Right lobe of liver (tissue), 6 donors: ENCODE data around the gene PDZD7. TPM values are rescaled to one million over a fixed set of nuclear protein-coding genes. Genes with fewer than 3 reads are reported as not detected.

Source experiments
- ATAC-seq, 4 donors: fragments of 200-7000 bp; cut with Tn5 transposase; one replicate each; pipeline ENCODE4 v1.9.1; 2020; ENCODE audit warnings: mild to moderate bottlenecking in 4 of 4, moderate library complexity in 4 of 4
- DNase-seq, 3 donors: peaks; one replicate each; pipeline ENCODE4 v3.0.0-alpha.2; 2020
- H3K27ac ChIP-seq, 3 donors: fragments of 200-600 bp; one replicate each; pipeline ENCODE4 v1.8.0; 2022
- H3K27me3 ChIP-seq, 2 donors: fragments of 200-600 bp; one replicate each; pipeline ENCODE4 v1.8.0; 2022
- H3K36me3 ChIP-seq, 4 donors: fragments of 200-600 bp; sonication (generic) in 1 of 4; one replicate each; pipeline versions ENCODE4 v1.5.1 to v1.8.0; 2017 to 2022; ENCODE audit warnings: control low read depth in 1 of 4
- H3K4me1 ChIP-seq, 4 donors: fragments of 200-600 bp; sonication (generic) in 1 of 4; one replicate each; pipeline versions ENCODE4 v1.5.1 to v1.8.0; 2017 to 2022; ENCODE audit warnings: control low read depth in 1 of 4
- H3K4me3 ChIP-seq, 3 donors: fragments of 200-600 bp; one replicate each; pipeline ENCODE4 v1.8.0; 2022
- H3K9me3 ChIP-seq, 4 donors: fragments of 200-600 bp; sonication (generic) in 1 of 4; one replicate each; pipeline versions ENCODE4 v1.5.1 to v1.8.0; 2017 to 2022; ENCODE audit warnings: control low read depth in 1 of 4
- POLR2A ChIP-seq: fragments of 450-650 bp; IDR thresholded peaks from one replicate; pipeline ENCODE4 v1.6.1; 2017; ENCODE audit warnings: antibody characterized with exemption, mild to moderate bottlenecking
- WGBS: methylation state at CpG from one replicate; pipeline ENCODE4 v1.1.6; 2018; ENCODE audit warnings: low coverage, low lambda C conversion rate; ENCODE audit not compliant: insufficient coverage; ENCODE audit errors: missing lambda C conversion rate; 5-methylcytosine and 5-hydroxymethylcytosine counted together
- intact Hi-C, 2 donors: fragments of 100-400 bp; cut with DNase I; formaldehyde crosslinking; loops; one replicate each; pipeline versions ENCODE4 v1.11.2 to v1.14.1; 2022
- total RNA-seq, 6 experiments: library from RNA; depleted of rRNA in 2 of 6; stranded (reverse); fragments of >200 nt in 2 of 6; fragmentation: NEBNext Ultra II Directional in 3 of 6; extraction: Animal tissue kit (Norgen Biotek cat#: 25700) in 3 of 6; gene quantifications; one replicate each; pipeline versions ENCODE4 v1.1.0 to v1.2.4, GENCODE V29; 2016 to 2023
- TF ChIP-seq, protein P1 (sequence below), 4 donors: fragments of 200-600 bp in 3 of 4; fragments of 450-650 bp in 1 of 4; IDR thresholded peaks; one replicate each; pipeline versions ENCODE4 v1.5.1 to v1.8.0; 2016 to 2022; ENCODE audit warnings: antibody characterized with exemption in 4 of 4, mild to moderate bottlenecking in 2 of 4
- donor health status: DM: no; HTN: yes; CAD: no.
- donor health status: DM: no; HTN: no; CAD: no.
- donor health status: DM: no; HTN: no; CAD: no.
- donor health status: DM: no; HTN: yes; CAD: no.
- donor health status: DM: no; HTN: yes; CAD: no.

The PDZD7 gene
- total RNA-seq, 6 experiments from 2014 or later: 0.15 to 0.50 (median 0.20) TPM; not detected in 1

DNA sequence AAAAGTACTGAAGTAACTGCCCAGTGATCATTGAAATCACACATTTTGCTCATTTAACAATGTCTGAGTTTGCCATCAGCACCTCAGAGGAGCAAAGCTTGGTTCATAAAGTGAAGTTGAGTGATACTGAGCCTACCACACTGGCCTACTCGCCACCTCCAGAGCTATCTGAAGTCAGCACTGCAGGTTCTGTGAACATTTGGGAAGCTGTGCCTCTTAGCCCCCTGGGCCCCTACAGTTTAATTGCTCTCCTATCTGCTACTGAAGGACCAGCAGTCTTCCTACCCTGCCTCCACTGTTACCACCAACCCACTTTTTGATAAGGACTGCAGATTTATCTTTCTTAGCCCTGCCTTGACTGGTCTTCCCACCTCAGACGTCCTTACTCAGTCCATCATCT lies 63.6 kb downstream of the PDZD7 start:
- TF ChIP-seq POLR2A: no peak
- TF ChIP-seq, protein P1, sequence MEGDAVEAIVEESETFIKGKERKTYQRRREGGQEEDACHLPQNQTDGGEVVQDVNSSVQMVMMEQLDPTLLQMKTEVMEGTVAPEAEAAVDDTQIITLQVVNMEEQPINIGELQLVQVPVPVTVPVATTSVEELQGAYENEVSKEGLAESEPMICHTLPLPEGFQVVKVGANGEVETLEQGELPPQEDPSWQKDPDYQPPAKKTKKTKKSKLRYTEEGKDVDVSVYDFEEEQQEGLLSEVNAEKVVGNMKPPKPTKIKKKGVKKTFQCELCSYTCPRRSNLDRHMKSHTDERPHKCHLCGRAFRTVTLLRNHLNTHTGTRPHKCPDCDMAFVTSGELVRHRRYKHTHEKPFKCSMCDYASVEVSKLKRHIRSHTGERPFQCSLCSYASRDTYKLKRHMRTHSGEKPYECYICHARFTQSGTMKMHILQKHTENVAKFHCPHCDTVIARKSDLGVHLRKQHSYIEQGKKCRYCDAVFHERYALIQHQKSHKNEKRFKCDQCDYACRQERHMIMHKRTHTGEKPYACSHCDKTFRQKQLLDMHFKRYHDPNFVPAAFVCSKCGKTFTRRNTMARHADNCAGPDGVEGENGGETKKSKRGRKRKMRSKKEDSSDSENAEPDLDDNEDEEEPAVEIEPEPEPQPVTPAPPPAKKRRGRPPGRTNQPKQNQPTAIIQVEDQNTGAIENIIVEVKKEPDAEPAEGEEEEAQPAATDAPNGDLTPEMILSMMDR (IDR thresholded peaks at IDR 0.05): no peak
- peaks cover 0 to 7% (median 2%) of the 10 kb centered on the region in 4 donors for H3K36me3 ChIP-seq
- H3K4me3 ChIP-seq: no peak overlapping the region
- no peak overlapping the region for H3K27ac ChIP-seq
- 86% methylated on average over 1 of the region's 2 CpGs for WGBS
- no peaks in the 10 kb centered on the region for H3K9me3 ChIP-seq
- no peaks in the 10 kb centered on the region for H3K27me3 ChIP-seq
- intact Hi-C loops: no loop called here
- H3K4me1 ChIP-seq: peaks cover 0 to 37% (median 14%) of the 10 kb centered on the region in 4 donors
- DNase-seq (no peak), ATAC-seq (no peak)

DNA sequence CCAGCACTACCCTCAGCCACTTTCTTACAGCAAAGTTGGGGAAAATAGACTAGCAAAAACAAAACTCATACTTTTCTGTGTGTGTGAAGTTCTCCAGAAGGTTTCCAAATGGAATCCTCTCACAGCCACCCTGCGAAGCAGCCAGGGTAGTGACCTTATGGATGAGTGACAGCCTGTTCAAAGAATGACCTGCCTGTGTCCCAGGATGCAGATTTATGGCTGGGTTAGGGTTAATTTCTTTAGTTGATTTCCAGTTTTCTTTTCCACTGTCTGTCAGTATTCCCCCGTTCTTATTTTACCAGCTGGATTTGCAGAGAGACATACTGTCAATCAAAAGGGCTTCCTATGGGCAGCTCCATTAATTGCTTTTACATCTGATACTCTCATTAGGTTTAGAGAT lies 64.0 kb downstream of the PDZD7 start:
- DNase-seq: no peak
- Histone ChIP-seq H3K27me3 (no peaks in the 10 kb centered on the region), H3K36me3 (peaks cover 0 to 7% (median 2%) of the 10 kb centered on the region in 4 donors), H3K9me3 (no peaks in the 10 kb centered on the region), H3K4me3 (no peak overlapping the region), H3K4me1 (peaks cover 0 to 33% (median 10%) of the 10 kb centered on the region in 4 donors), H3K27ac (no peak overlapping the region)
- intact Hi-C loops: no loop called here
- ATAC-seq: no peak
- no peak for TF ChIP-seq POLR2A
- TF ChIP-seq, protein P1 (IDR thresholded peaks at IDR 0.05): no peak
- 67% methylated on average over 1 of the region's 2 CpGs for WGBS

DNA sequence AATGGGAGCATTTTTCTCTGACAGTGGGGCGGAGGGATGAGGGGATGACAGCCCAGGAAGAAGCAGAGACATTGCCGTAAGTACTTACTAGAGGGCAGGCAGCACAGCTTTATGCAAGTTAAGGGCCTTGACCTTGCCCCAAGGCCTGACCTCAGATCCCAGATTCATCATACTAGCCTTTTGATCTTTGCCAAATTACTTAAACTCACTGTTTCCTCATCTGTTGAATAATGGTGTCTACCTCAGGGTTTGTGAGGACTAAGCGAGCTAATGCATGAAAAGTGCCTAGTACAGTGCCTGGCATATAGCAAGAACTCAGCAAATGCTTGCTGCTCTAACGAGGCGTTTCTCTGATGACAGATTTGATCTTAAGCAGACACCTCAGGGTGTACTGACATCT lies 65.1 kb downstream of the PDZD7 start:
- Histone ChIP-seq H3K4me3 (no peak overlapping the region), H3K9me3 (no peaks in the 10 kb centered on the region), H3K27ac (no peak overlapping the region), H3K36me3 (peaks cover 0 to 7% (median 2%) of the 10 kb centered on the region in 4 donors), H3K4me1 (peaks cover 0 to 28% (median 8%) of the 10 kb centered on the region in 4 donors), H3K27me3 (no peaks in the 10 kb centered on the region)
- ATAC-seq: no peak
- TF ChIP-seq, protein P1 (IDR thresholded peaks at IDR 0.05): no peak
- no peak for TF ChIP-seq POLR2A
- intact Hi-C loops: no loop called here
- DNase-seq: no peak
- WGBS: 66% methylated on average over 4 of the region's 5 CpGs

DNA sequence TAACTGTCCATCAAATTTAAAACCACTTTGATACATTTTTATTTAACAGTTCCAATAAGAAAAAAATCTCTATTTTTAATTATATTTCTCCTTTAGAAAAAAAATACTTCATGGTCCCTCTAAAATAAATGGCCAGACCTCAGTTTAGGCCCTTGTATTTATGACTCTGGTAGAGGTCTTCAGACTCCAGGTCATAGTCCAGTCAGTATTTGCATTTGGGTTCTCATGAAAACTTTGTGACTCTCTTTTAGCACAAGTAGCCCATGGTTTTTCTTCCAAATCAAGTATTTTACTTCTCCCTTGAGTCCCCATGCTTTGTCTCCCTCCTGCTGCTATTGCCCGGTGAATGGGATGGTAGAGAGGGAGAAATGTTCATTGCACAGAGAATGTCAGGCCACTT lies 67.1 kb downstream of the PDZD7 start:
- intact Hi-C loops: no loop called here
- Histone ChIP-seq H3K27ac (no peak overlapping the region), H3K36me3 (peaks cover 5 to 12% (median 8%) of the 10 kb centered on the region in 4 donors), H3K4me1 (peaks cover 0 to 26% (median 8%) of the 10 kb centered on the region in 4 donors), H3K27me3 (no peaks in the 10 kb centered on the region), H3K9me3 (no peaks in the 10 kb centered on the region), H3K4me3 (no peak overlapping the region)
- ATAC-seq (peak in 3 of 4 donors; percentile 44 to 51 (median 47)), DNase-seq (no peak)
- TF ChIP-seq, protein P1 (IDR thresholded peaks at IDR 0.05): no peak
- TF ChIP-seq POLR2A: no peak
- WGBS: 75% methylated on average over 1 of the region's 1 CpG
